Breast epithelium (tissue), 3 donors: Measurements from ENCODE around the gene MICA.

Source experiments
- CTCF ChIP-seq, 3 donors: fragments of 450-650 bp; IDR thresholded peaks; one replicate each; pipeline ENCODE4 v1.5.1; 2016 to 2017; ENCODE audit warnings: antibody characterized with exemption in 3 of 3, mild to moderate bottlenecking in 3 of 3, moderate library complexity in 3 of 3
- POLR2A ChIP-seq: fragments of 450-650 bp; IDR thresholded peaks from one replicate; pipeline ENCODE4 v1.6.1; 2016; ENCODE audit warnings: antibody characterized with exemption, mild to moderate bottlenecking, moderate library complexity
- POLR2AphosphoS5 ChIP-seq, 3 donors: sonication (generic); formaldehyde crosslinking; IDR thresholded peaks; one replicate each; pipeline ENCODE4 v1.6.1; 2017; ENCODE audit warnings: antibody characterized with exemption in 3 of 3

GRCh38 chr6:31357886-31358285 lies 45.5 kb upstream of the MICA start:
- no peak for TF ChIP-seq POLR2A
- no peak for TF ChIP-seq CTCF (IDR thresholded peaks at IDR 0.05)
- TF ChIP-seq POLR2AphosphoS5 (IDR thresholded peaks at IDR 0.05) = no peak
